ENCODE measurements around the gene PFKM. TPM values are rescaled to one million over a fixed set of nuclear protein-coding genes. Genes with fewer than 3 reads are reported as not detected.
"Not testable (repeated sequence)": the region's sequence is repeated elsewhere in the genome, so short reads cannot be mapped to it uniquely, and the experiment has no call there.

PFKM gene
- total RNA-seq, 1 donor from 2014 or later = 57.0 TPM

- DNase-seq = not testable (repeated sequence)
These were observed 7.9 kb upstream of the PFKM start for GRCh38 chr12:48111312-48111693.

- DNase-seq = no peak
These were observed 3.2 kb upstream of the PFKM start for GRCh38 chr12:48115957-48116356.

GRCh38 chr12:48118284-48118871 lies 786 bp upstream of the PFKM start:
- no peak for DNase-seq

GRCh38 chr12:48119834-48120195 lies 651 bp downstream of the PFKM start:
- DNase-seq = no peak

- no peak for DNase-seq
These were observed 2.4 kb downstream of the PFKM start for GRCh38 chr12:48121522-48121921.

GRCh38 chr12:48122065-48122834 lies 3.1 kb downstream of the PFKM start:
- no peak for DNase-seq

GRCh38 chr12:48123169-48123568 lies 4.0 kb downstream of the PFKM start:
- no peak for DNase-seq

GRCh38 chr12:48125542-48125941 lies 6.4 kb downstream of the PFKM start:
- DNase-seq = not testable (repeated sequence)

- no peak for DNase-seq
These were observed 6.8 kb downstream of the PFKM start for GRCh38 chr12:48125985-48126384.

- DNase-seq = no peak
These were observed 7.9 kb downstream of the PFKM start for GRCh38 chr12:48126953-48127630.

GRCh38 chr12:48128800-48129199 lies 9.6 kb downstream of the PFKM start:
- DNase-seq = no peak

GRCh38 chr12:48129376-48129775 lies 10.2 kb downstream of the PFKM start:
- no peak for DNase-seq

GRCh38 chr12:48131517-48131916 lies 12.4 kb downstream of the PFKM start:
- no peak for DNase-seq

GRCh38 chr12:48132826-48133225 lies 13.7 kb downstream of the PFKM start:
- DNase-seq = no peak

- DNase-seq = no peak
These were observed 15.9 kb downstream of the PFKM start for GRCh38 chr12:48135027-48135426.

GRCh38 chr12:48142818-48143674 lies 23.9 kb downstream of the PFKM start:
- DNase-seq = no peak

GRCh38 chr12:48143898-48144297 lies 24.7 kb downstream of the PFKM start:
- DNase-seq = no peak

- no peak for DNase-seq
These were observed 26.8 kb downstream of the PFKM start for GRCh38 chr12:48145981-48146380.

- no peak for DNase-seq
These were observed 32.1 kb downstream of the PFKM start for GRCh38 chr12:48151103-48151771.

- DNase-seq = not testable (repeated sequence)
These were observed 36.6 kb downstream of the PFKM start for GRCh38 chr12:48155786-48156185.

- no peak for DNase-seq
These were observed 37.5 kb downstream of the PFKM start for GRCh38 chr12:48156652-48157017.
